Stimulated activated CD4-positive, alpha-beta T cell treated with anti-CD3 and anti-CD28 coated beads, Interleukin-12 subunit alpha, Interleukin-12 subunit beta, amount 100 ng/mL, for 24 hours (primary cell): ENCODE results near the gene GDPD4.
A peak's percentile ranks its signal among the peaks of the same experiment; 100 is the strongest.

Experiments
- DNase-seq, 2 experiments: peaks; one replicate each; pipeline ENCODE4 v3.0.0-alpha.2; 2020; ENCODE audit warnings: low read depth in 2 of 2

The GDPD4 gene

DNA sequence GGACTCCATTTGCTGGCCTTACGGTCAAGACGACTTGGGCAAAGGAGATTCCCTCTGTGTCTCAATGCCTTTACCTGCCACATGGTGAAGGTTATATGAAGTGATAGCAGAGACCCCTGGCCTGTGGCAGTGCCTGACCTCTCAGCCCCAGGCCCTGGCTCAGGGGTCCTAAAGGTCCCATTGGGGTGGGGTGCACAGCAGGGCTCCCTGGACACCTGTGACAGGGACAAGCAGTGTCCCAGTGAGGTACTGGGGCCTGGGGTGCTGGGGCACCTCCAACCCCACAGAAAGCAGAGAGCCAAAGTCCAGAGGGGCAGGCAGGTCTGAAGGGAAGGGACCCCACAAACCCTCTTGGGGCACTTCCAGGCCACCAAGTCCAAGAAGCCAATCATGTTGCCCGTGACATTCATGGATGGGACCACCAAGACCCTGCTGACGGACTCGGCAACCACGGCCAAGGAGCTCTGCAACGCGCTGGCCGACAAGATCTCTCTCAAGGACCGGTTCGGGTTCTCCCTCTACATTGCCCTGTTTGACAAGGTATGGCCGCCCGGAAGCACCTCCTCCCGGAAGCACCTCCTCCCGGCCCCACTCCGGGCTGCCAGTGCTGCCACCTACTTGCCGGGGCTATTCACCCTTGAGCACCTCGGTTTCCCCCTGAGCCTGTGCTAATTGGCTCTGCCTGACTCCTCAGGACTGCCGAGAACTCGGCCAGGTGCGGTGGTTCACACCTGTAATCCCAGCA lies 111.0 kb downstream of the GDPD4 start:
- DNase-seq: no peak

DNA sequence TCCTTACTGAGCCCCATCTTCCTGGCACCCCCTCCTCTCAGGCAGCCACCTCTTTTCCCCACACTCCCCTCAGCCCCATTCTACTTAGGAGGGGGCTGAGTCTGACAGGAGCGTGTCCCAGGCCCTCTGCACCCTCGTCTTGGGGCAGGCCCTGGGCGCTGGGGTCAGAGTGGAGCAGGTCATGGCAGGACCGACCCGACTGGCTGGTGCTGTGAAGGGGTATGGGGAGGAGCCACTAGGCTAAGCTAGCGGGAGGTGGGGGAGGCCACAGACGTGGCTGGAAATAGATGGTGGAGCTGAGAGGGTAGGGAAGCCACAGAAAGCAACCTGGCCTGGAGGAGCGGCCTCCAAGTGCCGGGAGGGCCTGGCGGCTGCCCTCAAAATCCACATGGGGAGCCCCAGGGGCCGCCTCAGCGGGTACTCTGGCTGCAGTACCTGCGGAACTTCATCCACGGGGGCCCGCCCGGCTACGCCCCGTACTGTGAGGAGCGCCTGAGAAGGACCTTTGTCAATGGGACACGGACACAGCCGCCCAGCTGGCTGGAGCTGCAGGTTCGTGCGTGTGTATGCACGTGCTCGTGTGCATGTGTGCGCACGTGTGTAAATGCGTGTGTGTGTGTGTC lies 111.8 kb downstream of the GDPD4 start:
- no peak for DNase-seq

DNA sequence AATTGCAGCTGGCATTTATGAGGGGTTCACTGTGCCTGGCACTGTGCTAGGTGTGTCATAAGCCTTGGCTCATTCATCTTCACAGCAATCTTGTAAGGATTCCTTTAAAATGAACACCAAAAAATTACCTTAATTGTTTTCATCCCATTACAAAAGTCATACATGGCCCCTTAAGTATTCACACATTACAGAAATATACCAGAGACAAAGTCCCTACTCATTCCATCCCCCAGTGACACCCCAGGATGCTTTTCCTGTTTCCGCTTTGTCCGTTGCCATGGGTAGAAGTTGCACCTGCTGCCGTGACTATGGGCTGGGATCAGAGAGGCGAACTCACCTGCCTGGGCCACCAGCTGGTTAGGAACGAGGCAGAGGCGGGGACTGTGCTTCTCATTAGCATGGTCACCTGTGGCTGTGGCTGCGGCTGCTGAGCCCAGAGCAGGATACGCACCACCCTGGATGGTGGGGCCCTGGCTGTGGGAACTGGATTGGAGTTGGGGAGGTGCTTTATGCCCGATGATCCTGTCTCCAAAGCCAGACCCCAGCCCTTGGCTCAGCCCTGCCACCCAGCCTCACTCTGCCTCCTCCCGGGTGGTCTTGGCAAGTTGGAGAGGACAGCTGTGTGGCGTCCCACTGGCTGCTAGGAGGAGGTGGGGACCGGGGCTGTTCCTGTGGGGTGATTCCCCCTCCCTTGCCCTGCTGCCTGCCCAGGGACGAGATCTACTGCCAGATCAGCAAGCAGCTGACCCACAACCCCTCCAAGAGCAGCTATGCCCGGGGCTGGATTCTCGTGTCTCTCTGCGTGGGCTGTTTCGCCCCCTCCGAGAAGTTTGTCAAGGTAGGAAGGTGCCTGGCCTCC lies 112.6 kb downstream of the GDPD4 start:
- DNase-seq: no peak

DNA sequence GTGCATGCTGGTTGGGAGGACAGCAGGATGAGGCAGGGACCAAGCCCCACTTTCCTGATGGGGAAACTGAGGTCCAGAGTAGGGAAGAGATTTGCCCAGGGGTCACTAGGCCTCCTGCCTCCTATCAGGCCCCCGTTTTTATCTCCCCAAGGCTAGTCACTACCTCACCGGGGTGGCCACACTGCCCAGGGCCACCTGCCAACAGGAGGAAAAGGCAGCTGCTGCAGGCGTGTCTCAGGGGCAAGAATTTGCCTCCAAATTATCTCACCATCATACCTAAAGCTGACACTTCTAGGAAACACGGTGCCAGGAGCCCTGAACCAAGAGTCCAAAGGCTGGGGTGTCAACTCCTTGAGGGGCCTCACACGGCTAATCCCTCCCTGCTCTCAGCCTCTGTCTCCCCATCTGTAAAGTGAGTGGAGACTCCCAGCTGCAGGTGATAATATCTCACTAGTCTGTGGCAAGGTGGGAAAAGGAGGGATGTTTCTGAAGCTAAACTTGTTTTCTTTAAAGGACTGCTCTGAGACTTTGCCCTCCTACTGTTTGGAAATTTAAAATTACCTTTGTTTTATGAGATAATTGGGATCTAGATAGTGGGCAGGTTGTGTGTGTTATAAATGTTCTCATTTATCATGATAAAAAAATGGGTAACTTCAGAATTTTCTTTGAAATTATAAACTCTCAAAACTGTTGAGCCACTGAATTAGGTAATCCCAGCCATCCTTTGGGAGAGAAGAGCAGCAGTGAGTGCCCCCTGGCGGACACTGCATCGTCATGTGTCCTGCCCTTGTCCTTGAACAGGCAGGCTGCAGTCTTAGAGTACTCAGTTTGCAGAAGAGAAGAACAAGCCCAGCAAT lies 113.5 kb downstream of the GDPD4 start:
- DNase-seq: peak; percentile 25 to 67

DNA sequence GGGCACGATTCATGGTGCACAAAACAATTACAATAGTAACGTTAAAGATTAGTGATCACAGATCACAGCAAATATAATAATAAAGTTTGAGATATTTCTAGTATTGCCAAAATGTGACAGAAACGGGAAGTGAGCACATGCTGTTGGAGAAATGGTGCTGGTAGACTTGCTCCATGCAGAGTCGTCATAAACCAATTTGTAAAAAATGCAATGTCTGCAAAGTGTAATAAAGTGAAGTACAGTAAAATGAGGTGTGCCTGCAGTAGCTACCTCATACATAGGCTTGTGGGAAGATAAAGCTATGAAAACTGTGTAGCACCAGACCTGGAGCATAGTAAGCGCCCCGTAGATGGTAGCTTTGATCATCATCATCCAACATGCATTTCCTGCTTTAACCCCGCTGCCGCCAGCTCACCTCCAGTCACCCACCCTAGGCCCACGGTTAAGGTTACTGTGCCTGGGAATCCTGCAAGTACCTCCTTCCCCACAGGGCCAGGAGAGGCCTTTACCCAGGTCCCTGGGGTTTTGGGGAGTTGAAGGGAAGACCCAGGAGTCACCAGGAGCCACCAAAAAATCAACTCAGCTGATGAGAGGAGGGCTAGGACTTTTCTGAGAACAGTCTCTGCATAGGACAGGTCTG lies 114.3 kb downstream of the GDPD4 start:
- no peak for DNase-seq

DNA sequence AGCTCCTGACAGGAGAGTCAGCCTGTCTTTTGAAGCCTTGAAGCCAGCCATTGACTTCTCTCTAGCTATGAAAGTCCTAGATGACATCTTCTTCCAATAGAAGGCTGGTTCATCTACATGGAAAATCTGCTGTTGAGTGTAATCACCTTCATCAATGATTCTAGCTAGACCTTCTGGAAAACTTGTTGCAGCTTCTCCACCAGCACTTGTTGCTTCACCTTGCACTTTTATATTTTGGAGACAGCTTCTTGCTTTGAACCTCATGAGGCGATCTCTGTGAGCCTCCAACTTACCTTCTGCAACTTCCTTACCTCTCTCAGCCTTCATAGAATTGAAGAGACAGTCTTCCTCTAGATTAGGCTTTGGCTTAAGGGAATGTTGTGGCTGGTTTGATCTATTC lies 115.2 kb downstream of the GDPD4 start:
- DNase-seq: no peak

DNA sequence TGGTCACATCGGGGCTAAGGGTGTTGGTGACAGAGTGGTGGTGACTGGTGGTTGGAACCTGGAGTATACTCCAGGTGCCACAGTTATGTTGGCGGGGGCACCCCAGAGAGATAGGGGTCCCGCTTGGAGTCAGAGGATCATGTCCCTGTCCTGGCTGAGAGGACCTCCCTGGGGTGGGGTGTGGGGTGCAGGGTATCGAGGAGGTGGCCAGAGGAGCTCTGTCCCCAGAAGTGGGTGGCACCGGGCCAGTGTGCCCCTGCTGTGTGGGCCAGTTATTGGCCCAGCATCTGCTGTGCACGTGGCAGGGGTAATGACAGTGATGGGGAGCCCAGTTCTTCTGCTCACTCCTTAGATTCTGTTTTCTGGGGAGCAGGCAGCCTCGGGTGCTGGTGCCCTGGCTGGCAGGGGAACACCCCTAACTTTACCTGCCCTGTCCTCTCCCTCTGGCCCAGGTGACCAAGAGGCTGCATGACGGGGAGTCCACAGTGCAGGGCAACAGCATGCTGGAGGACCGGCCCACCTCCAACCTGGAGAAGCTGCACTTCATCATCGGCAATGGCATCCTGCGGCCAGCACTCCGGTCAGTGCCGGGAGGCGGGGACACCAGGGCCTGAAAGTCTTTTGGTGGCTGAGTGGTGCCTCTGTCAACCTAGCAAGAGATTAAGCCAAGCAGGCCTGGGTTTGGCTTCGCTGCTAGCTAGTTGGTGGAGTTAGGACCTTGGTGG lies 117.2 kb downstream of the GDPD4 start:
- no peak for DNase-seq

DNA sequence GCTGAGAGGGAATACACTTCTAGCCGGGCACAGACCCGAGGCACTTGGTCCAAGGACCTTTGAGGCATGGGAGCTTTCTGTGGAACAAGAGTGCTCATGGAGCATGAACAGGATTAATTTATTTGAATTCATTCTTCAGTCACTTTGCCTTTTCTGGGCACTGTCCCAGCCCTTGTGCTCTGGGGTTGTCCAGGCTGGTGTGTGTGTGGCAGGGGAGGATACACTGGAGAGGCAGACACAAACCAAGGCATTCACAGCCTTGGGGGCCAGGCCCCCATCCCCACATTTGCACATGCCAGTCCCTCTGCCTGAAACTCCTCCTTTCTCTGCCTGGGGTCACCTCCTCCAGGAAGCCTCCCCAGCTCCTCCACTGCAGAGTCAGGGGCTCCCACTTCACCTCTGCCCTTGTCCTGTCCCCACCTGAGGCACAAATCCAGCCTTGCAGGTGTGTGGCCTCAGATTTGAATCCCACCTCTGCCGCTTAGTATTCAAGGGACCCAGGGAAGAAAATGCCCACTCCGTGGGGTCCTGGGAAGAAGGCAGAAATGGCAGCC lies 118.0 kb downstream of the GDPD4 start:
- no peak for DNase-seq

DNA sequence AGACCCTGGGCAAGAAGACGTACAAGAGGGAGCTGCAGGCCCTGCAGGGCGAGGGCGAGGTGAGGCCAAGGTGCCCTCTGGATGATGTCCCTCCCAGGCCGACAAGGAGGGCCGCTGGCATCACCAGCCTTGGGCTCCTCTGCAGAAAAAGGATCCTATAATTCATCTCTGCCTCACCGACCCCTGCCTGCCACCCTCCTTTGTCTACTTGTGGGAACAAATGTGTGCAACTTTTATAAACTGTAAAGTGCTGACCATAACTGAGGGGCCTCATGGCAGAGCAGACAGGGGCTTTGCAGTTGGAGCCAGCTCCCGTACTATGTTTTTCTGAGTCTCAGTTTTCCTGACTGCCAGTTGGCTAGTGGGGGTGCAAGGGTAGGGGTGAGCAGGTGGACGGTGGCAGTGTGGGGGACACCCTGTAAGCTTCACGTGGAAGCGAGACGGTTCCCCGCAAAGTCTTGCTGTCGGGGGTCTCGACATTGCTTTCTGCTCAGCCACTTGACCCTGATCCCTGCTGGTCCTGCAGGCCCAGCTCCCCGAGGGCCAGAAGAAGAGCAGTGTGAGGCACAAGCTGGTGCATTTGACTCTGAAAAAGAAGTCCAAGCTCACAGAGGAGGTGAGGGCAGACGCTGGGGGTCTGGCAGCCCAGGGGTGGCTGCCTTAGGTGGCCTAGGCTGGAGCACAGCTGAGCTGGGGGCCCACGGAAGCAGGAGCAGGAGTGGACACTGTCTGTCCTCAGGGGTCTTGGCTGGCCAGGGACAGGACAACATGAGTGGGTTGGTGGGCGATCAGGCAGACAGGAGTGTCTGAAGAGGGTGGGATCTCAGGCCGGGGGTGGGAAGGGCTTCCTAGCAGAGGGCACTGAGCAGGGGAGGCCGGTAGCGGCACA lies 118.7 kb downstream of the GDPD4 start:
- no peak for DNase-seq

DNA sequence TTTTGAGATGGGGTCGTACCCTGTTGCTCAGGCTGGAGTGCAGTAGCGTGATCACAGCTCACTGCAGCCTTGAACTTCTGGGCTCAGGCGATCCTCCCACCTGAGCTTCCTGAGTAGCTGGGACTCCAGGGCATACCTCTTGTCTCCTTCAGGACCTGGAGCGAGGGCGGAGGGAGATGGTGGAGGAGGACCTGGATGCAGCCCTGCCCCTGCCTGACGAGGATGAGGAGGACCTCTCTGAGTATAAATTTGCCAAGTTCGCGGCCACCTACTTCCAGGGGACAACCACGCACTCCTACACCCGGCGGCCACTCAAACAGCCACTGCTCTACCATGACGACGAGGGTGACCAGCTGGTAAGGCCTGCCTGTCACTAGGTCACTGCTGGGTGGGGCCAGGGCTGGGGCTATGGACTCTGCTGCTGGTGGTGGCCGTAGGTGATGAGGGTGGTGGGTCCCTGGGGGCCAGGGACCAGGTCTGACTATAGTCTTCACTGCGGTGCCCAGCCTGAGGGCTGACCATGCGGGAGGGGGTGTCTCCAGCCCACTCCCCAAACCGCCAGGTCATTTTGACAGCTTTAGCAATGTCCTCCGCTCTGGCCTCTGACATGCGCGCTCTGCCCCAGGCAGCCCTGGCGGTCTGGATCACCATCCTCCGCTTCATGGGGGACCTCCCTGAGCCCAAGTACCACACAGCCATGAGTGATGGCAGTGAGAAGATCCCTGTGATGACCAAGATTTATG lies 119.5 kb downstream of the GDPD4 start:
- DNase-seq: no peak

DNA sequence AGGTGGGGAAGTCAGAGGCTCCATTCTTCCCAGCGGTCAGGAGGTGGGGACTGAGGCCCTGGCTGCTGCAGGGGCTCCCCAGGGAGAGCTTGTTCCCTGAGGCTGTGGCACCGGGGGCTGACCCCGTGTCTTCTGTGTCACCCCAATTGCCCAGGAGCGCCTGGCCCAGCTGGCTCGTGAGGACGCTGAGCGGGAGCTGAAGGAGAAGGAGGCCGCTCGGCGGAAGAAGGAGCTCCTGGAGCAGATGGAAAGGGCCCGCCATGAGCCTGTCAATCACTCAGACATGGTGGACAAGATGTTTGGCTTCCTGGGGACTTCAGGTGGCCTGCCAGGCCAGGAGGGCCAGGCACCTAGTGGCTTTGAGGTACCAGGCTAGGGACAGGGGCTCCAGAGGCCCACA lies 120.3 kb downstream of the GDPD4 start:
- no peak for DNase-seq

DNA sequence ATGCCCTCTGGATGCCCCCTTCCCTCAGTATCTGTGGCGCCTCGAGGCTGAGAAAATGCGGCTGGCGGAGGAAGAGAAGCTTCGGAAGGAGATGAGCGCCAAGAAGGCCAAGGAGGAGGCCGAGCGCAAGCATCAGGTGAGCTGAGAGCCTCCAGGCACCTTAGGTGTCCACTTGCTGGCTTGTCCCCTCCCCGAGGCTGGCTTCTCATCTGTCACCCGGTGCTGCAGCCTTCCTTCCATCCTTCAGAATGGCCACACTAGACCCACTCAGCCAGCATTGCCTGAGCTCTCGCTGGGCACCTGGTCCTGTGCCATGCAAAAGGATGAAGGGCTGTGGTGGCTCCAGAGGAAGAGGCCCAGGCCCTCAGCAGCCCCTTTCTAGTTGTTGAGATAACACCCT lies 121.1 kb downstream of the GDPD4 start:
- no peak for DNase-seq

DNA sequence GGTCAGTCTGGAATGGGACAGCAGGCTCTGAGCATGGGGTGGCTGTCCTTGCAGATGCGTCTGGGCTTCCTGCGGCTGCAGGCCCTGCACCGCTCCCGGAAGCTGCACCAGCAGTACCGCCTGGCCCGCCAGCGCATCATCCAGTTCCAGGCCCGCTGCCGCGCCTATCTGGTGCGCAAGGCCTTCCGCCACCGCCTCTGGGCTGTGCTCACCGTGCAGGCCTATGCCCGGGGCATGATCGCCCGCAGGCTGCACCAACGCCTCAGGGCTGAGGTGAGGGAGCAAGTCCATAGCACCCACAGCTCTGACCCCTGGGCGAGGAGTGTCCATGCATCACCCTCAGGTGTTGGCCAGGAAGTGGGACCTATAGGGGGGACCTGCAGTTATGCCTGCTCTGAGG lies 121.8 kb downstream of the GDPD4 start:
- no peak for DNase-seq

DNA sequence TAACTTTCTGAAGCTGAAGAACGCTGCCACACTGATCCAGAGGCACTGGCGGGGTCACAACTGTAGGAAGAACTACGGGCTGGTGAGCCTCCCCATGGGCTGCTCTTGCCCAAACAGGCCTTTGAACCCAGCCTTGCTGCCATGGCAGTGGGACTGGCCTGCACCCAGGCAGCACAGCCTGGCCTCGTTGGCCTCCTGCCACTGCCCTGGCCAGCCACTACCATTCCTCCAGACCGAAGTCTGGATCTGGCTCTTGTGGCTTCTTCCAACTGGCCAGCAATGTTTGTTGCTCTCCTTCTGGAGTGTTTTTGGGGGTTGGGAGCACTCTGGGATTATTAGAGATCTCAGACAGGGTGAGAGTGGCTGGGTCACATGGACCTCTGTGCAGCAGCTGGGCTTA lies 122.4 kb downstream of the GDPD4 start:
- no peak for DNase-seq

DNA sequence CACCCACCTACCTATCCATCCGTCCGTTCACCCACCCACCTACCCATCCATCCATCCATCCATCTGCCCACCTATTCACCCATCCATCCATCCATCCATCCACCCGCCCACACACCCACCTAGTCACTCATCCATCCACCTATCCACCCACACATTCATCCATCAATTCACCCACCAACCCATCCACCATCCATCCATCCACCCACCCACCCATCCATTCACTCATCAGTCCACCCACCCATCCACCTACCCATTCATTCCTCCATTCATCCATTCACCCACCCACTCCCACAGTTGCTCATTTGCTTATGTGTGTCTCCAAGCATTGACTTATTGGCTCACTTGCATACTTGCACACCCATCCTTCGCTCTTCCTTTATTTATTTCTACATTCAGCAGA lies 123.3 kb downstream of the GDPD4 start:
- no peak for DNase-seq

DNA sequence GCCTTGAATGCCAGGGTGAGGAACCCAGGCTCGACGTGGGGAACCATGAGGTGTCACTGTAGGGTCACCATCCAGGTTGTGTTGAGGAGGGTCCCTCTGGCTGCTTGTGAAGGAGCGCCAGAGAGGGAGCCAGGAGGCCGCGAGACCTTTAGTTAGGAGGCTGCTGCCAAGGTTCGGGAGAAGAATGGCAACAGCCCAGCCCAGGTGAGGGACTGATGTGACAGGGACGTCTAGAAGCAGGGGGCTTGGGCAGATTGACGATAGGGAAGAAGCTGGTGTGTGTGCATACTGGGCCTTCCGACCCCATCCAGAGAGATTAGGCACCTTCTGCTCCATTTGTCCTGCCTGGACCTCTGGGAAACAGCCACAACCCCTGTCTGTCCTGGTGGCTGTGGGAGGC lies 124.5 kb downstream of the GDPD4 start:
- no peak for DNase-seq

DNA sequence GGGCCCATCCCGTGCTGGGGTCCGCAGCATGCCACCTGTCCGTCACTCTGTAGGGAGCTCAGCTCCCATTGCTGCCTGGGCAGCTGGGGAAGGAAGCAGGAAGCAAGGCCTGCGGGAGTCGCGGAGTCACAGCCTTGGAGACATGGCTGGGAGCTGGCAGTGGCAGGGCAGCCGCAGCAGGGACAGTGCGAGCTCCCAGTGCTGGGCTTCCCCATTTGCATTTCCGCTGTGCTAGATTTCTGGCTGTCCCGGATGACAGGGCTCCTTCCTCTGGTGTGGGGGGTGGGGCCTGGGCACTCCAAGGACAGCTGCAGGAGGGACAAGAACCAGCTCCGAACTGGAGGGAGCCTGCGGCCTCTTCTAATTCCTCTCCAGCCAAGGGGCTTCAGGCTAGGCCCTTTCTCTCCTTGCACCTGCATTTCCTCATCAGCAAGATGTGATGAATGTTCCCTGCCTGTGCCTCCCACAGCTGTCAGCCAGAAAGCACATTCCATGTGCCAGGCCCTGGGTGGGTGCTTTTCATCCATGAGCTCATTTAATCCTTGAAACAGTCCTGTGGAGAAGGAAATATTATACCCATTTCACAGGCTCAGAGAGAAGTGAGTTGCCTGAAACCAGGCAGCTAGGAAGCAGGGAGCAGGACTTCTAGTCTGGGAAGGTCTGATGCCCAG lies 125.5 kb downstream of the GDPD4 start:
- no peak for DNase-seq
